ENCODE data around the gene ZFYVE9. TPM values are rescaled to one million over a fixed set of nuclear protein-coding genes. Genes with fewer than 3 reads are reported as not detected.

The ZFYVE9 gene
- total and polyA plus RNA-seq, 9 of the 15 experiments (the other 6 are each of a cell fraction or from before 2014, with no cell fraction given): 0.52 to 14.4 (median 8.9) TPM

DNA sequence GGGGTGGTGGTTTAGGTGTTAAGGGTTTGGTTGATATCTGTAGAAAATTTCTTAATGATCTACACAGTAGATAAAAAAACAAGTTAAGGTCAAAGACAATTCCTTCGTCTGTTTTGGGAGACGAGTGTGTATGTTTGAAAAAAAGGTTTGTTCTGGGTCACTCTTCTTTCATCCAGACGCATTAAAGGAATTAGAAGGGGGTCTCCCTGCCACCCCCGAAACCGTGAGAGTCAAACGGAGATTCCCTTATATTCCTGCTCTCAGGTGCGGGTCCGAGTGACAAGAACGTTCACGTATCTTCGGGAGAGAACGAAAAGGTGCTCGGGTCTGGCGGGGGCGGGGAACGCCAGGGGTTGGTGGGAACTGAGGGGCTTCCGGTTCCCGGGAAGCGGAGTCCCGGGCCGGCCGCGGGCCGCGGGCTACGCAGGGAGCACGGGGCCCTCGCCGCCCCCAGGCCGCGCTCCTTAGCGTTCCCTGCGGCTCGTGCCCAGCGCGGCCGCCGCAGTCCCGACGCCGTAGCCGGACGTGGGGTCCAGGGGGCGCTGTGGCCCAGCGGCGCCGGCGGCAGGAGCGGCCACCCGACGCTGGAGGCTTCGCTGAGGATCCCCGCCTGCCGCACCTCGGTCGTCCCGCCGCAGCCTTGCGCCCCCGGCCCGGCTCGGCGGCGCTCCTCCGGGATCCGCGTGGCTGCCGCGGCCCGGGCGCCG is at the start of gene ZFYVE9 (continued):
- TF ChIP-seq, protein P1, sequence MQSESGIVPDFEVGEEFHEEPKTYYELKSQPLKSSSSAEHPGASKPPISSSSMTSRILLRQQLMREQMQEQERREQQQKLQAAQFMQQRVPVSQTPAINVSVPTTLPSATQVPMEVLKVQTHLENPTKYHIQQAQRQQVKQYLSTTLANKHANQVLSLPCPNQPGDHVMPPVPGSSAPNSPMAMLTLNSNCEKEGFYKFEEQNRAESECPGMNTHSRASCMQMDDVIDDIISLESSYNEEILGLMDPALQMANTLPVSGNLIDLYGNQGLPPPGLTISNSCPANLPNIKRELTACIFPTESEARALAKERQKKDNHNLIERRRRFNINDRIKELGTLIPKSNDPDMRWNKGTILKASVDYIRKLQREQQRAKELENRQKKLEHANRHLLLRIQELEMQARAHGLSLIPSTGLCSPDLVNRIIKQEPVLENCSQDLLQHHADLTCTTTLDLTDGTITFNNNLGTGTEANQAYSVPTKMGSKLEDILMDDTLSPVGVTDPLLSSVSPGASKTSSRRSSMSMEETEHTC (IDR thresholded peaks at IDR 0.05): no peak
- TF ChIP-seq ILF3 (IDR thresholded peaks at IDR 0.05; ENCODE audit: borderline replicate concordance) (0 out of 2 replicates have a peak, but pooled peaks have one; percentile 69), ELF4 (CRISPR knock-in tag; IDR thresholded peaks at IDR 0.05) (0 out of 2 replicates have a peak, but pooled peaks have one; percentile 5), RBBP5 (IDR thresholded peaks at IDR 0.05; ENCODE audit: borderline replicate concordance, insufficient read depth, low read length, poor library complexity, severe bottlenecking) (no peak), U2AF1 (optimal IDR thresholded peaks at IDR 0.05; ENCODE audit: low read depth, low read length) (no peak), NFYB (IDR thresholded peaks at IDR 0.05; ENCODE audit: extremely low read depth, insufficient read length) (no peak), ZNF785 (CRISPR knock-in tag; IDR thresholded peaks at IDR 0.05) (no peak), STAG1 (CRISPR knock-in tag; IDR thresholded peaks at IDR 0.05; ENCODE audit: borderline replicate concordance) (peak; percentile 73), MEF2A (IDR thresholded peaks at IDR 0.05; ENCODE audit: control insufficient read depth, low read depth, low read length) (no peak), SRSF9 (IDR thresholded peaks at IDR 0.05; ENCODE audit: borderline replicate concordance, low read depth, low read length) (no peak), XRCC5 (IDR thresholded peaks at IDR 0.05; ENCODE audit: low read depth, low read length) (no peak), NEUROD1 (IDR thresholded peaks at IDR 0.05; ENCODE audit: borderline replicate concordance, low read depth, low read length, partially characterized antibody) (no peak), TCF3 (CRISPR knock-in tag; IDR thresholded peaks at IDR 0.05) (0 out of 2 replicates have a peak, but pooled peaks have one; percentile 11), ZKSCAN3 (CRISPR knock-in tag; IDR thresholded peaks at IDR 0.05) (no peak), DPF2 (IDR thresholded peaks at IDR 0.05) (no peak), HCFC1 (IDR thresholded peaks at IDR 0.05; ENCODE audit: low read depth, low read length) (0 out of 2 replicates have a peak, but pooled peaks have one; percentile 17), ETS2 (tag; IDR thresholded peaks at IDR 0.05; ENCODE audit: borderline replicate concordance, poor library complexity, severe bottlenecking) (no peak), CBFA2T2 (conservative IDR thresholded peaks at IDR 0.05) (no peak), KLF6 (CRISPR knock-in tag; IDR thresholded peaks at IDR 0.05; ENCODE audit: borderline replicate concordance) (no peak), ZKSCAN1 (IDR thresholded peaks at IDR 0.05; ENCODE audit: low read depth, low read length) (no peak), RCOR1 (IDR thresholded peaks at IDR 0.05; ENCODE audit: borderline replicate concordance in 1 of 2, low read depth in 2 of 2, low read length in 2 of 2) (no peak; a peak in 1 of 4 replicates), SMAD1 (IDR thresholded peaks at IDR 0.05; ENCODE audit: low read depth, low read length, partially characterized antibody) (no peak)
- TF ChIP-seq, protein P2, sequence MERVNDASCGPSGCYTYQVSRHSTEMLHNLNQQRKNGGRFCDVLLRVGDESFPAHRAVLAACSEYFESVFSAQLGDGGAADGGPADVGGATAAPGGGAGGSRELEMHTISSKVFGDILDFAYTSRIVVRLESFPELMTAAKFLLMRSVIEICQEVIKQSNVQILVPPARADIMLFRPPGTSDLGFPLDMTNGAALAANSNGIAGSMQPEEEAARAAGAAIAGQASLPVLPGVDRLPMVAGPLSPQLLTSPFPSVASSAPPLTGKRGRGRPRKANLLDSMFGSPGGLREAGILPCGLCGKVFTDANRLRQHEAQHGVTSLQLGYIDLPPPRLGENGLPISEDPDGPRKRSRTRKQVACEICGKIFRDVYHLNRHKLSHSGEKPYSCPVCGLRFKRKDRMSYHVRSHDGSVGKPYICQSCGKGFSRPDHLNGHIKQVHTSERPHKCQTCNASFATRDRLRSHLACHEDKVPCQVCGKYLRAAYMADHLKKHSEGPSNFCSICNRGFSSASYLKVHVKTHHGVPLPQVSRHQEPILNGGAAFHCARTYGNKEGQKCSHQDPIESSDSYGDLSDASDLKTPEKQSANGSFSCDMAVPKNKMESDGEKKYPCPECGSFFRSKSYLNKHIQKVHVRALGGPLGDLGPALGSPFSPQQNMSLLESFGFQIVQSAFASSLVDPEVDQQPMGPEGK (CRISPR knock-in tag; IDR thresholded peaks at IDR 0.05; ENCODE audit: borderline replicate concordance): no peak
- TF ChIP-seq, protein P3, sequence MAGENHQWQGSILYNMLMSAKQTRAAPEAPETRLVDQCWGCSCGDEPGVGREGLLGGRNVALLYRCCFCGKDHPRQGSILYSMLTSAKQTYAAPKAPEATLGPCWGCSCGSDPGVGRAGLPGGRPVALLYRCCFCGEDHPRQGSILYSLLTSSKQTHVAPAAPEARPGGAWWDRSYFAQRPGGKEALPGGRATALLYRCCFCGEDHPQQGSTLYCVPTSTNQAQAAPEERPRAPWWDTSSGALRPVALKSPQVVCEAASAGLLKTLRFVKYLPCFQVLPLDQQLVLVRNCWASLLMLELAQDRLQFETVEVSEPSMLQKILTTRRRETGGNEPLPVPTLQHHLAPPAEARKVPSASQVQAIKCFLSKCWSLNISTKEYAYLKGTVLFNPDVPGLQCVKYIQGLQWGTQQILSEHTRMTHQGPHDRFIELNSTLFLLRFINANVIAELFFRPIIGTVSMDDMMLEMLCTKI (IDR thresholded peaks at IDR 0.05; ENCODE audit: partially characterized antibody): no peak

Measured in K562 (cell line).